GM23248 (cell line): ENCODE results near the gene UROC1.

Experiments
- EZH2 ChIP-seq: fragments of 200-600 bp; sonication (generic); IDR thresholded peaks from 2 replicates; pipeline ENCODE4 v1.6.1; 2018; ENCODE audit warnings: antibody characterized with exemption, mild to moderate bottlenecking; ENCODE audit not compliant: insufficient read depth, poor library complexity, severe bottlenecking
- EZH2phosphoT487 ChIP-seq: fragments of 200-600 bp; sonication (generic); IDR thresholded peaks from 2 replicates; pipeline ENCODE4 v1.6.1; 2018; ENCODE audit warnings: antibody characterized with exemption, moderate library complexity, mild to moderate bottlenecking, low read depth; ENCODE audit not compliant: insufficient read depth

GRCh38 chr3:126485176-126485897 lies 32.2 kb downstream of the UROC1 start:
- no peak for TF ChIP-seq EZH2
- no peak for TF ChIP-seq EZH2phosphoT487
